ENCODE measurements around the gene MMP15. TPM values are rescaled to one million over a fixed set of nuclear protein-coding genes. Genes with fewer than 3 reads are reported as not detected.

Gene MMP15
- total and polyA plus RNA-seq, 9 donors: 0.86 to 6.7 (median 2.6) TPM

DNA sequence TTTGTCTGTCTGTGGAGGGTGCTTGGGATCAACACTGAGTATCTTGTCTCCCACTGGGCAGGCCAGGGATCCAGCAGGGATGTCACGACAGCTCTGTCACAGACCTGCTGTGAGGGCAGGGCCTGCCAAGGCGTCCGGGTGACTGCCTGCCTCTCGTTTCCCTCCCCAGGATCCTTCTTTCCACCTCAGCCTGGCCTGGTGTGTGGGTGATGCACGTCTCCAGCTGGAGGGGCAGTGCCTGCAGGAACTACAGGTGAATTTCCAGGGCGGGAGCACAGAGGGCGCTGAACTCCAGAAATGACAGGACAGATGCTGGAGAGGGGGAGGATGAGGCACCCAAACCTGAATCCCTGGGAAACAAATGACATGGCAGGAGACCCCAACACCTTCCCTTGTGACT, 6.8 kb upstream of the MMP15 start:
- WGBS, 3 donors: 84 to 87% (median 85%) methylated on average over 7 of the region's 7 CpGs
- TF ChIP-seq, protein P1, sequence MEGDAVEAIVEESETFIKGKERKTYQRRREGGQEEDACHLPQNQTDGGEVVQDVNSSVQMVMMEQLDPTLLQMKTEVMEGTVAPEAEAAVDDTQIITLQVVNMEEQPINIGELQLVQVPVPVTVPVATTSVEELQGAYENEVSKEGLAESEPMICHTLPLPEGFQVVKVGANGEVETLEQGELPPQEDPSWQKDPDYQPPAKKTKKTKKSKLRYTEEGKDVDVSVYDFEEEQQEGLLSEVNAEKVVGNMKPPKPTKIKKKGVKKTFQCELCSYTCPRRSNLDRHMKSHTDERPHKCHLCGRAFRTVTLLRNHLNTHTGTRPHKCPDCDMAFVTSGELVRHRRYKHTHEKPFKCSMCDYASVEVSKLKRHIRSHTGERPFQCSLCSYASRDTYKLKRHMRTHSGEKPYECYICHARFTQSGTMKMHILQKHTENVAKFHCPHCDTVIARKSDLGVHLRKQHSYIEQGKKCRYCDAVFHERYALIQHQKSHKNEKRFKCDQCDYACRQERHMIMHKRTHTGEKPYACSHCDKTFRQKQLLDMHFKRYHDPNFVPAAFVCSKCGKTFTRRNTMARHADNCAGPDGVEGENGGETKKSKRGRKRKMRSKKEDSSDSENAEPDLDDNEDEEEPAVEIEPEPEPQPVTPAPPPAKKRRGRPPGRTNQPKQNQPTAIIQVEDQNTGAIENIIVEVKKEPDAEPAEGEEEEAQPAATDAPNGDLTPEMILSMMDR (IDR thresholded peaks at IDR 0.05): no peak
- no peak for TF ChIP-seq EP300 (IDR thresholded peaks at IDR 0.05)
- TF ChIP-seq POLR2A (IDR thresholded peaks at IDR 0.05): no peak
- intact Hi-C loops (cut with DNase I): no loop called here
- Histone ChIP-seq H3K27ac (no peak overlapping the region), H3K27me3 (no peaks in the 10 kb centered on the region), H3K4me1 (ENCODE audit: insufficient read depth) (peaks cover 2% of the 10 kb centered on the region), H3K36me3 (no peaks in the 10 kb centered on the region), H3K9me3 (no peaks in the 10 kb centered on the region), H3K4me3 (no peak overlapping the region)
- no peak for DNase-seq

DNA sequence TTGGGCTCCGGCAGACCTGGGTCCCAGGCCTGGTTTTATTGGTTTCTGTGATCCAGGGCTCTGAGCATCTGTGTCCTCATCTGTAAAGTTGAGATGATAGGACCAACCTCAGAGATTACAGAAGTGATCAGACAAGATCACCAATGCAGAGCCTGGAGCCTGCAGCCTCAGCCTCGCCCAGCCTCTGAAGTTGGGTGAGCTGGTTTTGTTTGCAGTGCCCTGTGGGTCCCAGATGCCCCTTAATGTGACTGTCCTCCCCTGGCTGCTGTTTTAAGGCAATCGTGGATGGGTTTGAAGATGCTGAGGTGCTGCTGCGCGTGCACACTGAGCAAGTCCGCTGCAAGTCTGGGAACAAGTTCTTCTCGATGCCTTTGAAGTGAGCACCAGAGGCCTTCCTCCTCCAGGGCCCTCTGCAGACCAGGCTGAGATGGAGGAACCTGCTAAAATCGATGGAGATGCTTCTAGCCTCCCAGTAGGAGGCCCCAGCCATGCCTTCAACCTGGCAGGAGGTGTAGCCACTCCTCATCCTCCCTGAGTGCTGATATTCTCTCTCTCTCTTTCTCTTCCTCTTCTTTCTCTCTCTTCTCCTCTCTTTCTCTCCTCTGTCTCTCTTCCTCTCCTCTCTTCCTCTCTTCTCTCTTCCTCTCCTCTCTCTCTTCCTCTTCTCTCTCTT, 5.6 kb upstream of the MMP15 start:
- Histone ChIP-seq H3K27me3 (no peaks in the 10 kb centered on the region), H3K27ac (no peak overlapping the region), H3K4me1 (ENCODE audit: insufficient read depth) (peaks cover 4% of the 10 kb centered on the region), H3K9me3 (no peaks in the 10 kb centered on the region), H3K4me3 (no peak overlapping the region), H3K36me3 (no peaks in the 10 kb centered on the region)
- 80 to 83% (median 83%) methylated on average over 8 of the region's 8 CpGs for WGBS, 3 donors
- TF ChIP-seq POLR2A (IDR thresholded peaks at IDR 0.05) (no peak), EP300 (IDR thresholded peaks at IDR 0.05) (no peak)
- TF ChIP-seq, protein P1 (IDR thresholded peaks at IDR 0.05): no peak
- intact Hi-C loops (cut with DNase I): loop anchor here (5.0 to 10.0 kb wide), 4 partner anchors 102 to 475 kb away; partner anchors contain the start of genes CSNK2A2 (in 2 of the 4) and CFAP20 (in 1 of the 4)
- no peak for DNase-seq

DNA sequence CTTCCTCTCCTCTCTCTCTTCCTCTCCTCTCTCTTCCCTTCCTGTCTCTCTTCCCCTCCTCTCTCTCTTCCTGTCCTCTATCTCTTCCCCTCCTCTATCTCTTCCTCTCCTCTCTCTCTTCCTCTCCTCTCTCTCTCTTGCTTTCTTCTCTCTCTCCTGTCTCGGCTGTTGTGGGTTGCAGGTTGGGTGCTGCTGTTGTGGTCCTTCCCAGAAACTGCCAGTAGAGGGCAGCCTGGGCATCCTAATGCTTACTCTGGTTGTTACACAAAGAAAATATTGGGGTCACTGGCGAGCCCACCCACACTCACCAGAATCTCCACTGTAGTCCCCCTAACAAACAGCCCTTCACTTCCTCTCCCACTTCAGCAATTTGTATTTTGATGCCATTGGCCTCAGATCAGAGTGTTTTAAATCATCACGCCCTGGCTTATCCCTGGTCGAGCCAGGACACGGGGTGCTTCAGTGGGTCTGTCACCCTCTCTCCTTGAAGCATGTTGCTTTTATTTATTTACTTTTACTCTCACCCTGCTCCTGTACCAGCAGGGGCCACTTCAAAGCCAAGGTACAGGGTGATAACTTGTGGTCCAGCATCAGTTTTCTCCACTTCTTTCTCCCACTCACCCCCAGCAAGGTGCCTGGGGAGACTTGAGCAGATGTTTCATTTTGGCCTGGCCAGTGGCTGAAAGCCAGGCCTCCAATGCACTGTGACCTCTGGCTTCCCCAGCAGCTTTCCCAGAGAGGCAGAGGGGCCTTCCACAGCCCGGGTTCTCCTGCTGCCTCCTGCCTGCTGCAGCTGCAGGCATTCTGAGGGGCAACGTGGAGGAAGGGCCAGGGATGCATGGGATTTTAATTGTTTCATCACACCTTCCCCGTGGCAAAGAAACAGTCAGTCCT, 4.7 kb upstream of the MMP15 start:
- no peak overlapping the region for H3K27ac ChIP-seq
- WGBS, 3 donors: 41 to 44% (median 43%) methylated on average over 8 of the region's 8 CpGs
- DNase-seq: peak; percentile 63 to 80 (median 71)

More for the DNA sequence above, 4.7 kb upstream of the MMP15 start:
- intact Hi-C loops (cut with DNase I): loop anchor here (5.0 to 10.0 kb wide), 4 partner anchors 101 to 474 kb away; partner anchors contain the start of genes CSNK2A2 (in 2 of the 4) and CFAP20 (in 1 of the 4)
- Histone ChIP-seq H3K9me3 (no peaks in the 10 kb centered on the region), H3K36me3 (no peaks in the 10 kb centered on the region), H3K27me3 (no peaks in the 10 kb centered on the region), H3K4me1 (ENCODE audit: insufficient read depth) (peaks cover 6% of the 10 kb centered on the region), H3K4me3 (no peak overlapping the region)
- no peak for TF ChIP-seq POLR2A (IDR thresholded peaks at IDR 0.05)
- TF ChIP-seq, protein P1 (IDR thresholded peaks at IDR 0.05): peak; percentile 48 to 65 (median 58)
